NCI-H1694 (cell line): Measurements from ENCODE around the gene TEAD1.

Experiments used
- DNase-seq: peaks from one replicate; lab custom pipeline; 2025; lab: John Stamatoyannopoulos, UW

Gene TEAD1

GRCh38 chr11:12942157-12942556, 267.9 kb downstream of the TEAD1 start:
- DNase-seq, result no peak

- DNase-seq, result no peak
Observed at GRCh38 chr11:12943311-12943710, 269.1 kb downstream of the TEAD1 start.

GRCh38 chr11:12944889-12945288, 270.7 kb downstream of the TEAD1 start:
- no peak for DNase-seq

GRCh38 chr11:12949453-12949852, 275.2 kb downstream of the TEAD1 start:
- no peak for DNase-seq

GRCh38 chr11:12950670-12951069, 276.4 kb downstream of the TEAD1 start:
- DNase-seq, result no peak

GRCh38 chr11:12951376-12951775, 277.2 kb downstream of the TEAD1 start:
- DNase-seq, result no peak

- DNase-seq, result no peak
Observed at GRCh38 chr11:12952094-12952493, 277.9 kb downstream of the TEAD1 start.

- DNase-seq, result no peak
Observed at GRCh38 chr11:12958986-12959385, 284.8 kb downstream of the TEAD1 start.

GRCh38 chr11:12961615-12962014, 287.4 kb downstream of the TEAD1 start:
- no peak for DNase-seq

GRCh38 chr11:12962306-12962705, 288.1 kb downstream of the TEAD1 start:
- DNase-seq, result no peak

GRCh38 chr11:12963051-12963450, 288.8 kb downstream of the TEAD1 start:
- no peak for DNase-seq

- peak; percentile 45 for DNase-seq
Observed at GRCh38 chr11:12963792-12964536, 289.7 kb downstream of the TEAD1 start.

- DNase-seq, result no peak
Observed at GRCh38 chr11:12964650-12965049, 290.4 kb downstream of the TEAD1 start.

- no peak for DNase-seq
Observed at GRCh38 chr11:12966002-12966401, 291.8 kb downstream of the TEAD1 start.

- no peak for DNase-seq
Observed at GRCh38 chr11:12968101-12968500, 293.9 kb downstream of the TEAD1 start.

- no peak for DNase-seq
Observed at GRCh38 chr11:12968826-12969225, 294.6 kb downstream of the TEAD1 start.

- DNase-seq, result no peak
Observed at GRCh38 chr11:12971955-12972354, 297.7 kb downstream of the TEAD1 start.

- DNase-seq, result no peak
Observed at GRCh38 chr11:12973528-12974181, 299.4 kb downstream of the TEAD1 start.

GRCh38 chr11:12975195-12975594, 301.0 kb downstream of the TEAD1 start:
- no peak for DNase-seq

GRCh38 chr11:12979928-12980689, 305.9 kb downstream of the TEAD1 start:
- no peak for DNase-seq

- DNase-seq, result no peak
Observed at GRCh38 chr11:12981676-12982522, 307.7 kb downstream of the TEAD1 start.

- no peak for DNase-seq
Observed at GRCh38 chr11:12983336-12983735, 309.1 kb downstream of the TEAD1 start.
